Prostate gland (tissue), 2 donors: ENCODE data around the gene GIMAP7. TPM values are rescaled to one million over a fixed set of nuclear protein-coding genes. Genes with fewer than 3 reads are reported as not detected.

ENCODE experiments used
- DNase-seq: peaks from one replicate; pipeline ENCODE4 v3.0.0-alpha.2; 2019; ENCODE audit warnings: low spot score
- H3K27ac ChIP-seq, 2 donors: fragments of 200-600 bp; sonication (generic); 2 replicates each; pipeline ENCODE4 v1.5.1; 2017 to 2019
- H3K27me3 ChIP-seq: fragments of 200-600 bp; sonication (generic); replicated peaks from 2 replicates; pipeline ENCODE4 v1.5.1; 2019; ENCODE audit not compliant: insufficient read depth
- H3K36me3 ChIP-seq, 2 donors: fragments of 200-600 bp; sonication (generic); 1 replicate in 1 of 2; 2 replicates in 1 of 2; pipeline versions ENCODE4 v1.5.1 to v1.8.1; 2017 to 2019
- H3K4me1 ChIP-seq: fragments of 200-600 bp; sonication (generic); replicated peaks from 2 replicates; pipeline ENCODE4 v1.5.1; 2019
- H3K4me3 ChIP-seq, 2 donors: fragments of 200-600 bp; sonication (generic); 2 replicates each; pipeline ENCODE4 v1.5.1; 2017 to 2019
- H3K9me3 ChIP-seq: fragments of 200-600 bp; sonication (generic); 2 replicates; pipeline ENCODE4 v1.5.1; 2017
- CTCF ChIP-seq, 4 experiments: fragments of 200-600 bp in 2 of 4; fragments of 450-650 bp in 2 of 4; sonication (generic) in 2 of 4; IDR thresholded peaks; 1 replicate in 3 of 4; 2 replicates in 1 of 4; pipeline ENCODE4 v1.5.1; 2016 to 2019; ENCODE audit warnings: antibody characterized with exemption in 4 of 4, mild to moderate bottlenecking in 2 of 4, moderate library complexity in 2 of 4
- POLR2A ChIP-seq: fragments of 450-650 bp; IDR thresholded peaks from one replicate; pipeline ENCODE4 v1.6.1; 2016; ENCODE audit warnings: antibody characterized with exemption, mild to moderate bottlenecking
- POLR2AphosphoS5 ChIP-seq: sonication (generic); formaldehyde crosslinking; IDR thresholded peaks from one replicate; pipeline ENCODE4 v1.6.1; 2017; ENCODE audit warnings: antibody characterized with exemption
- WGBS: methylation state at CpG from one replicate; pipeline ENCODE4 v1.1.5; 2018; 5-methylcytosine and 5-hydroxymethylcytosine counted together
- intact Hi-C: fragments of 100-400 bp; cut with DNase I; formaldehyde crosslinking; loops from one replicate; pipeline ENCODE4 v1.14.2; 2022
- total RNA-seq, 2 donors: library from RNA; depleted of rRNA; stranded (reverse); fragments of >200 nt; gene quantifications; one replicate each; pipeline ENCODE4 v1.1.0, GENCODE V29; 2016

GIMAP7 gene
- total RNA-seq, 2 donors from 2014 or later: 6.9 to 9.0 TPM

DNA sequence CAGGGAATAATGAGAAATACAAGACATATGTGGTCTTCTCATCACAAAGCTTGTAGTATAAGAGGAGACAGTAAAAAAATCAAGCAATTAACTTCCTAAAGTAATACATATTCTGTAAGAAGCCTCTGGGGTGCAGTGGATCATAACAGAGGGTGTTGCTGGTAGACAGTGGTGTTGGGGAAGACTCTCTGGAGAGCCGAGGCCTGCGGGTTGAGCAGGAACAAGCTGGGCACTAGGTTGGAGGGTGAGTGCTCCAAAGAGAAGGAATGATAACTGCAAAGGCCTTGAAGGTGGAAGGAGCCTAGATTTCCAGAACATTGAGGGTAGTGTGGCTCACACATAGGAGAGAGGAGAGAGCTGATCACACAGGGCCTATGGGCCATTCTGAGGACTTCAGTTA is 54.0 kb downstream of the GIMAP7 start:
- no peak for DNase-seq
- Histone ChIP-seq H3K27ac (peak overlapping the region in 1 of 2 donors; percentile 6), H3K9me3 (no peaks in the 10 kb centered on the region), H3K4me3 (peak overlapping the region in 1 of 2 donors; percentile 13), H3K36me3 (no peaks in the 10 kb centered on the region), H3K4me1 (no peaks in the 10 kb centered on the region), H3K27me3 (no peaks in the 10 kb centered on the region)
- no peak for TF ChIP-seq CTCF (IDR thresholded peaks at IDR 0.05)
- no peak for TF ChIP-seq POLR2A
- TF ChIP-seq POLR2AphosphoS5: no peak
- intact Hi-C loops: no loop called here
- 77% methylated on average over 2 of the region's 2 CpGs for WGBS

DNA sequence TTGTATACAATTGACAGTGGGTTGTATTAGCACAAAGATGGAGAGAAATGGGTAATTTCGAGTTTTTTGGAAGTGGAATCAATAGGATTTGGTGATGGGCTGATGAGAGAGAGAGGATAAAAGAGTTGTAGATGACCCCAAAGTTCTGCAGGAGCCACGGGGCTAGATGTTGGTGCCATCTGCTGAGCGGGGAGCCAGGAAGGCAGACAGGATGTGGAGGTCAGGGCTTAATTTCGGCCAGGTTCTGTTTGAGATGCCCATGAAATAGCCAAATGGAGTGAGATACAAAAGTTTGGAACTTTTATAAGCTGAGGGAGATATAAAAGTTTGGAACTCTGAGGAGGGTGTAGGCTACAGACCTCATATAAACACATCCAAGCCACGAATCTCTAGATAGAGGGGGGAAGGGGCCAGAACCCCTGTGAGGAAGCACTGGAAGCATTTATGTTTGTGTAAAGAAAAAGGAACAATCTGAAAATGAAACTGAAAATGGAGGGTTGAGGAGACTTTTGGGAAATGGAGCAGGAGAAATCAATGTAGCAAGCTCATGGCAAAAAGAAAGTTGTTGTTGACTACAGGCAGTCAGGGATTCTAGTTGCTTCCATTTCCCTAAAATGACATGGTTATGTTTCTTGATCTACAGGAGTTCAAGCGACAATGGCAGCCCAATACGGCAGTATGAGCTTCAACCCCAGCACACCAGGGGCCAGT is 54.7 kb downstream of the GIMAP7 start:
- H3K27me3 ChIP-seq: no peaks in the 10 kb centered on the region
- H3K36me3 ChIP-seq: no peaks in the 10 kb centered on the region
- DNase-seq: no peak
- no peak overlapping the region for H3K27ac ChIP-seq
- intact Hi-C loops: no loop called here
- H3K4me3 ChIP-seq: no peak overlapping the region
- H3K4me1 ChIP-seq: no peaks in the 10 kb centered on the region
- 69% methylated on average over 7 of the region's 7 CpGs for WGBS
- H3K9me3 ChIP-seq: no peaks in the 10 kb centered on the region
- TF ChIP-seq CTCF (IDR thresholded peaks at IDR 0.05) (no peak), POLR2A (no peak), POLR2AphosphoS5 (no peak)

Other genes with a start within 250 kb of the GIMAP7 start
- 10 to 100 TPM; 25.8 to 34.4 TPM for gene LRRC61, start 191.5 kb upstream of the GIMAP7 start, total RNA-seq
- 10 to 100 TPM; 10.7 to 15.1 TPM for gene ACTR3C, start 191.3 kb upstream of the GIMAP7 start, total RNA-seq
- 10 to 100 TPM; 98.8 to 99.8 TPM for gene RARRES2, start 173.2 kb upstream of the GIMAP7 start, total RNA-seq
- gene REPIN1, start 146.1 kb upstream of the GIMAP7 start, total RNA-seq: 100 to 1,000 TPM; 150 to 171 TPM
- 10 to 100 TPM; 14.4 to 14.8 TPM for gene ZNF775, start 135.5 kb upstream of the GIMAP7 start, total RNA-seq
- 1 to 10 TPM; 2.5 to 6.5 TPM for gene GIMAP8, start 64.2 kb upstream of the GIMAP7 start, total RNA-seq
- gene GIMAP4, start 52.5 kb downstream of the GIMAP7 start, total RNA-seq: 10 to 100 TPM in 1 of 2 donors, 1 to 10 TPM in 1; 6.9 to 11.0 TPM
- gene GIMAP6, start 117.5 kb downstream of the GIMAP7 start, total RNA-seq: 10 to 100 TPM; 10.8 to 15.7 TPM
- gene GIMAP2, start 170.8 kb downstream of the GIMAP7 start, total RNA-seq: 10 to 100 TPM in 1 of 2 donors, 1 to 10 TPM in 1; 6.6 to 16.1 TPM
- 1 to 10 TPM; 3.9 to 4.2 TPM for gene GIMAP1, start 201.7 kb downstream of the GIMAP7 start, total RNA-seq
- gene GIMAP5, start 222.5 kb downstream of the GIMAP7 start, total RNA-seq: 10 to 100 TPM; 11.1 to 15.1 TPM